Stomach (tissue), 4 donors: ENCODE results near the gene RCBTB2.

Experiments
- POLR2A ChIP-seq, 4 donors: fragments of 450-650 bp; IDR thresholded peaks; one replicate each; pipeline ENCODE4 v1.6.1; 2016; ENCODE audit warnings: antibody characterized with exemption in 4 of 4, control low read depth in 2 of 4, mild to moderate bottlenecking in 1 of 4, moderate library complexity in 1 of 4
- POLR2AphosphoS5 ChIP-seq, 3 donors: sonication (generic); formaldehyde crosslinking; IDR thresholded peaks; one replicate each; pipeline ENCODE4 v1.6.1; 2016; ENCODE audit warnings: antibody characterized with exemption in 3 of 3
- TF ChIP-seq, protein P1 (sequence below), 7 experiments: fragments of 450-650 bp in 4 of 7; fragments of 200-600 bp in 3 of 7; sonication (generic) in 3 of 7; IDR thresholded peaks; one replicate each; pipeline ENCODE4 v1.5.1; 2016 to 2019; ENCODE audit warnings: antibody characterized with exemption in 7 of 7, control low read depth in 2 of 7, mild to moderate bottlenecking in 1 of 7

DNA sequence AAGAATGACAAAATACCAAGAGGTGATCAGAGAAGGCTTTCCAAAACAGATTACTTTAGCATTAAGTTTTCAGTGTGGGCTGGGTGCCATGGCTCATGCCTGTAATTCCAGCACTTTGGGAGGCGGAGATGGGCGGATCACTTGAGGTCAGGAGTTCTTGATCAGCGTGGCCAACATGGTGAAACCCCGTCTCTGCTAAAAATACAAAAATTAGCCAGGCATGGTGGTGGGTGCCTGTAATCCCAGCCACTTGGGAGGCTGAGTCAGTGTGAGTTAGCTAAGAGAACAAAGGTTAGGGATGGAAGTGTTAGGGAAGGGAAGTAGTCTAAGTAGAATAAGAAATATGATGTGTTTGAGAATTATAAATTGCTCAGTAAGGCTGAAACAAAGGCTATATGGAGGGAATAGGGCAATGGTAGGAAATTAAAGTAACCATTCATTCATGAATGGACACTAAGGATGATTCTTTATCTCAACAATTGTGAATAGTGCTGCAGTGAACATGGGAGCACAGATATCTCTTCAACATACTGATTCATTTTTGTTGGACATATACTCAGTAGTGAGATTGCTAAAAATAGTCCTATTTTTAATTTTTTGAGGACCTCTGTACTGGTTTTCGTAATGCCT, 3.9 kb upstream of the RCBTB2 start:
- TF ChIP-seq, protein P1, sequence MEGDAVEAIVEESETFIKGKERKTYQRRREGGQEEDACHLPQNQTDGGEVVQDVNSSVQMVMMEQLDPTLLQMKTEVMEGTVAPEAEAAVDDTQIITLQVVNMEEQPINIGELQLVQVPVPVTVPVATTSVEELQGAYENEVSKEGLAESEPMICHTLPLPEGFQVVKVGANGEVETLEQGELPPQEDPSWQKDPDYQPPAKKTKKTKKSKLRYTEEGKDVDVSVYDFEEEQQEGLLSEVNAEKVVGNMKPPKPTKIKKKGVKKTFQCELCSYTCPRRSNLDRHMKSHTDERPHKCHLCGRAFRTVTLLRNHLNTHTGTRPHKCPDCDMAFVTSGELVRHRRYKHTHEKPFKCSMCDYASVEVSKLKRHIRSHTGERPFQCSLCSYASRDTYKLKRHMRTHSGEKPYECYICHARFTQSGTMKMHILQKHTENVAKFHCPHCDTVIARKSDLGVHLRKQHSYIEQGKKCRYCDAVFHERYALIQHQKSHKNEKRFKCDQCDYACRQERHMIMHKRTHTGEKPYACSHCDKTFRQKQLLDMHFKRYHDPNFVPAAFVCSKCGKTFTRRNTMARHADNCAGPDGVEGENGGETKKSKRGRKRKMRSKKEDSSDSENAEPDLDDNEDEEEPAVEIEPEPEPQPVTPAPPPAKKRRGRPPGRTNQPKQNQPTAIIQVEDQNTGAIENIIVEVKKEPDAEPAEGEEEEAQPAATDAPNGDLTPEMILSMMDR (IDR thresholded peaks at IDR 0.05) = no peak
- no peak for TF ChIP-seq POLR2A (IDR thresholded peaks at IDR 0.05)
- TF ChIP-seq POLR2AphosphoS5 (IDR thresholded peaks at IDR 0.05) = no peak
